Prostate gland (tissue), 2 donors: ENCODE measurements around the gene VAV3.

Source experiments
- CTCF ChIP-seq, 4 experiments: fragments of 200-600 bp in 2 of 4; fragments of 450-650 bp in 2 of 4; sonication (generic) in 2 of 4; IDR thresholded peaks; 1 replicate in 3 of 4; 2 replicates in 1 of 4; pipeline ENCODE4 v1.5.1; 2016 to 2019; ENCODE audit warnings: antibody characterized with exemption in 4 of 4, mild to moderate bottlenecking in 2 of 4, moderate library complexity in 2 of 4
- POLR2A ChIP-seq: fragments of 450-650 bp; IDR thresholded peaks from one replicate; pipeline ENCODE4 v1.6.1; 2016; ENCODE audit warnings: antibody characterized with exemption, mild to moderate bottlenecking
- POLR2AphosphoS5 ChIP-seq: sonication (generic); formaldehyde crosslinking; IDR thresholded peaks from one replicate; pipeline ENCODE4 v1.6.1; 2017; ENCODE audit warnings: antibody characterized with exemption

DNA sequence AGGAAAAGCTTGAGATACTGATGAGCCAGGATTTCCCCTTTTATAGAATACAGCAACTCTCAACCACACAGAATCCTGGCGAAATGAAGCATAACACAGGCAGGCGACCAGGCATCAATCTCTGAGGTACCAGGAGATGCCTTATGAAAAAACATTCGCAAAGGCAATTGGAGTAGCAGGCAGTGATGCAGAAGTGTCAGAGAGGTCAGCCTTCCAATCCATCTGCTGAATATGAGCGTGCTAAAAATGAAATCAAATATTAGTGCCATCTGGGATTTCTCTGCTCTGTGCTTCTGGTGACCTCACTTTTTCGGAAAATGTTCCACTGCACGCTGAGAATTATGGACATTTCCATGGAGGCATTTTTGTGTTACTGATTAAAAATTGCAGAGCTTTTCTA, 258.8 kb downstream of the VAV3 start:
- TF ChIP-seq CTCF (IDR thresholded peaks at IDR 0.05), result no peak
- no peak for TF ChIP-seq POLR2A
- TF ChIP-seq POLR2AphosphoS5, result no peak
